ENCODE results near the gene RNF146. TPM values are rescaled to one million over a fixed set of nuclear protein-coding genes. Genes with fewer than 3 reads are reported as not detected.

The RNF146 gene
- total and polyA plus RNA-seq, 2 experiments from 2014 or later = 36.7 to 46.3 TPM

DNA sequence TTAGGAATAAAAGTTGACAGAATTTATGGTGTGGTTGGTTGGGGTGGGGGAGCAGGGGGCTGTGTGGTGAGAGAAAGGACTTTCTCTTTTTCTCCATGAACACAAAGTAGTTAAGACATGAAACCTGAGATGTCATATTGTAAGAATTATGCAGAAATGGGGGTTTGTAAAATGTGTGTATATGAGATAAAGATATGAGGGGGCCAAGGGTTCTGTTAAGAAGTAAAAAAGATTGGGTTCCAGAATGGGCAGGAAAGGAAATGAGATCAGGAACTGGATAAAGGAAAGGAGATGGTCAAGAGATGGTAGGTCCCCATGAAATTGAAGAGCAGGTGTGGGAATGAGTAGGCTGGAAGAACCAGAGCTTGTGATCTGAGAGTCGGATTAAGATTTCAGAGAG is 9.7 kb downstream of the RNF146 start:
- Histone ChIP-seq H3F3A (ENCODE audit: insufficient read depth) (no peaks in the 10 kb centered on the region), H3K4me3 (no peak overlapping the region), H4K20me1 (ENCODE audit: insufficient read depth) (peaks cover 46% of the 10 kb centered on the region), H3K9ac (no peak overlapping the region), H3K4me1 (ENCODE audit: insufficient read depth) (no peaks in the 10 kb centered on the region), H3K9me2 (ENCODE audit: insufficient read depth) (no peaks in the 10 kb centered on the region), H2AFZ (no peak overlapping the region), H3K36me3 (ENCODE audit: low read depth) (peaks cover 7% of the 10 kb centered on the region; the same call in 1 of the 2 replicates), H3K27me3 (replicated peaks; ENCODE audit: insufficient read depth) (no peaks in the 10 kb centered on the region), H3K9me3 (ENCODE audit: low read depth) (no peaks in the 10 kb centered on the region), H3K79me2 (ENCODE audit: insufficient read depth) (peaks cover 98% of the 10 kb centered on the region), H3K4me2 (ENCODE audit: unreplicated experiment) (no peak overlapping the region), H3K27ac (no peak overlapping the region)
- WGBS, 2 experiments (ENCODE audit: low coverage in 1 of 2, low lambda C conversion rate in 2 of 2, missing lambda C conversion rate in 2 of 2) = 100% methylated on average over 1 of the region's 1 CpG
- no peak for DNase-seq
- no peak for TF ChIP-seq EZH2 (IDR thresholded peaks at IDR 0.05; ENCODE audit: insufficient read depth, poor library complexity, severe bottlenecking)
- TF ChIP-seq EZH2phosphoT487 (IDR thresholded peaks at IDR 0.05; ENCODE audit: insufficient read depth, low read depth) = no peak
- in situ Hi-C loops (cut with MboI) = no loop called here

DNA sequence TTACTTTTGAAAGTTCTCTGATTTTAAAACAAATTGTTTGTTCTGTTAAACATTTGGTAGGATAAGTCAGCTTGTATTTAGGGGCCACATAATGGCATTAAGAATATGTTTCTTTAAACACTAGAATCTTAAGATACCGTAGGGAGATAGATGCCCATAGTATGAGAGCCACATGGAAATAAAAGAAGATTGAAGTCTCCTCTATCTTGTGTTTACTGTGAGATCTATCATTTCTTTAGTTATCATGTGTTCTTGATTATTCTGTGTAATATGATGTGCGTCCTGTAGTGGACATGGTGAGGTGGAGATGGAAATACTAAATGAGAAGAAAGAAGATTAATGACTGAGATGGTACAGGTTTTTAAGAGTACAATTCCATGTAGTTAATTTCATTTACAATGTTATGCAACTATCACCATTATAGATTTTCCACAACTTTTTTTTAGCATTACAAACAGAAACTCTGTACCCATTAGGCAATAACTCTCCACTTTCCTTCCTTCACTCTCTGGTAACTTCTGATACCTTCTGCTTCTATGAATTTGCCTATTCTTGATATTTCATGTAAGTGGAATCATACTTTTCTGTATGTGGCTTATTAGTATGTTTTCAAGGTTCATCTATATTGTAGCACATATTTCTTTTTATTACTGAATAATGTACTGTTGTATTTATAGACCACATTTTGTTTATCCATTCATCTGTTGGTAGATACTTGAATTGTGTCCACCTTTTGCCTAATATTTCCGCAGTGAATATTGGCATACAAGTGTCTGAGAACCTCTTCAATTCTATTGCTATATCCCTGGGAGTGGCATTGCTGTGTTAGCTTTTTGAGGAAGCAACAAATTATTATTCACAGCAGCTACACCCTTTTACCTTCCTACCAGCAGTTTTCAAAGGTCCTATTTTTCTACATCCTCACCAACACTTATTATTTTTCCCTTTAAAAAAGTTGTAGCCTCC is 11.5 kb downstream of the RNF146 start:
- H4K20me1 ChIP-seq (ENCODE audit: insufficient read depth) = peaks cover 36% of the 10 kb centered on the region
- H3K27ac ChIP-seq = no peak overlapping the region
- H3F3A ChIP-seq (ENCODE audit: insufficient read depth) = peaks cover 4% of the 10 kb centered on the region; the same call in 1 of the 2 replicates
- H3K36me3 ChIP-seq (ENCODE audit: low read depth) = peaks cover 26% of the 10 kb centered on the region
- no peaks in the 10 kb centered on the region for H3K9me2 ChIP-seq (ENCODE audit: insufficient read depth)
- in situ Hi-C loops (cut with MboI) = no loop called here
- 73 to 79% methylated on average over 3 of the region's 3 CpGs for WGBS, 2 experiments (ENCODE audit: low coverage in 1 of 2, low lambda C conversion rate in 2 of 2, missing lambda C conversion rate in 2 of 2)
- H2AFZ ChIP-seq = no peak overlapping the region
- no peak overlapping the region for H3K4me3 ChIP-seq
- H3K9ac ChIP-seq = no peak overlapping the region
- H3K4me1 ChIP-seq (ENCODE audit: insufficient read depth) = no peaks in the 10 kb centered on the region
- H3K4me2 ChIP-seq (ENCODE audit: unreplicated experiment) = no peak overlapping the region
- TF ChIP-seq EZH2 (IDR thresholded peaks at IDR 0.05; ENCODE audit: insufficient read depth, poor library complexity, severe bottlenecking) (no peak), EZH2phosphoT487 (IDR thresholded peaks at IDR 0.05; ENCODE audit: insufficient read depth, low read depth) (no peak)
- H3K27me3 ChIP-seq (replicated peaks; ENCODE audit: insufficient read depth) = no peaks in the 10 kb centered on the region
- H3K9me3 ChIP-seq (ENCODE audit: low read depth) = no peaks in the 10 kb centered on the region
- no peak for DNase-seq
- peaks cover 93% of the 10 kb centered on the region for H3K79me2 ChIP-seq (ENCODE audit: insufficient read depth)

DNA sequence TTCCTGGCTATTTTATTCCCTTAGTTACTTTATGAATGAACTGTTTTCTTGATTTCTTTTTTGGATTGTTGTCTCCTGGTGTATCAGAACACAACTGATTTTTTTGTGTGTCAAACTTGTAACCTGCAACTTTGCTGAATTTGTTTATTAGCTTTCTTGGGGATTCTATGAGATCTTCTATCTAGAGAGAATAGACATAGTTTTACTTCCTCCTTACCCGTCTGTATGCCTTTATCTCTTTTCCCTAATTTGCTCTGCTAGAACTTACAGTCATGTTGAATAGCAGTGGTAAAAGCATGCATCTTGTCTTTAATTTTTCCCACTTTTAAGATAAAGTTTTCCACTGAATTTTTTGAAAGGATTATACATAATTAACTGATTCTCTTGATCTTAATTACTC is 13.2 kb downstream of the RNF146 start:
- Histone ChIP-seq H3K27me3 (replicated peaks; ENCODE audit: insufficient read depth) (no peaks in the 10 kb centered on the region), H4K20me1 (ENCODE audit: insufficient read depth) (peaks cover 23% of the 10 kb centered on the region), H3K27ac (no peak overlapping the region), H3K9me3 (ENCODE audit: low read depth) (no peaks in the 10 kb centered on the region), H3F3A (ENCODE audit: insufficient read depth) (peaks cover 12% of the 10 kb centered on the region; the same call in 1 of the 2 replicates), H3K36me3 (ENCODE audit: low read depth) (peaks cover 38% of the 10 kb centered on the region), H3K9me2 (ENCODE audit: insufficient read depth) (no peaks in the 10 kb centered on the region), H3K9ac (no peak overlapping the region), H3K4me1 (ENCODE audit: insufficient read depth) (no peaks in the 10 kb centered on the region), H3K79me2 (ENCODE audit: insufficient read depth) (peaks cover 93% of the 10 kb centered on the region), H3K4me2 (ENCODE audit: unreplicated experiment) (no peak overlapping the region), H3K4me3 (no peak overlapping the region), H2AFZ (no peak overlapping the region)
- 95 to 96% methylated on average over 1 of the region's 1 CpG for WGBS, 2 experiments (ENCODE audit: low coverage in 1 of 2, low lambda C conversion rate in 2 of 2, missing lambda C conversion rate in 2 of 2)
- TF ChIP-seq EZH2phosphoT487 (IDR thresholded peaks at IDR 0.05; ENCODE audit: insufficient read depth, low read depth) = no peak
- TF ChIP-seq EZH2 (IDR thresholded peaks at IDR 0.05; ENCODE audit: insufficient read depth, poor library complexity, severe bottlenecking) = no peak
- DNase-seq = no peak
- in situ Hi-C loops (cut with MboI) = no loop called here

DNA sequence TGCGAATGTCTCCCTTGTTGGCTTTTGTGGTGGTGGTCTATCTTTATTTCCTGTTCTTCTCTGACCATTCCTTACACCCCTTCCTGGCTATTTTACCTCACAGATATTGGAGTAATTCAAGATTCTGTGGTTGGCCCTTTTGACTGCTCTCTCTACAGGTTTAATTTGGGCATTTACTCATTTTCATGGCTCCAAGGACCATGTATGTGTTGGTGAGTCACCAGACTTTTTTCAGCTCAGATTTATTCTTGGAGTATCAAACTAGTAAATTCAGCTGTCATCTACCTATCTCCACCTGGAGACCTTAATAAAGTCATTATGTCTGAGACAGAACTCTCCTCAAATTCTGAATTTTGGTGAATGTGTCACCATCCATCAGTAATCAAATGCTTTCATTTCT is 15.5 kb downstream of the RNF146 start:
- H3K36me3 ChIP-seq (ENCODE audit: low read depth) = peaks cover 59% of the 10 kb centered on the region
- no peaks in the 10 kb centered on the region for H3K9me3 ChIP-seq (ENCODE audit: low read depth)
- in situ Hi-C loops (cut with MboI) = no loop called here
- H3K9me2 ChIP-seq (ENCODE audit: insufficient read depth) = no peaks in the 10 kb centered on the region
- H3K27ac ChIP-seq = no peak overlapping the region
- H4K20me1 ChIP-seq (ENCODE audit: insufficient read depth) = 0 out of 2 replicates have a peak, but pooled peaks cover 16% of the 10 kb centered on the region
- peaks cover 12% of the 10 kb centered on the region; the same call in 1 of the 2 replicates for H3F3A ChIP-seq (ENCODE audit: insufficient read depth)
- no peaks in the 10 kb centered on the region for H3K4me1 ChIP-seq (ENCODE audit: insufficient read depth)
- TF ChIP-seq EZH2phosphoT487 (IDR thresholded peaks at IDR 0.05; ENCODE audit: insufficient read depth, low read depth) (no peak), EZH2 (IDR thresholded peaks at IDR 0.05; ENCODE audit: insufficient read depth, poor library complexity, severe bottlenecking) (no peak)
- H3K4me2 ChIP-seq (ENCODE audit: unreplicated experiment) = no peak overlapping the region
- H3K27me3 ChIP-seq (replicated peaks; ENCODE audit: insufficient read depth) = no peaks in the 10 kb centered on the region
- H2AFZ ChIP-seq = no peak overlapping the region
- WGBS, 2 experiments (ENCODE audit: low coverage in 1 of 2, low lambda C conversion rate in 2 of 2, missing lambda C conversion rate in 2 of 2) = 97 to 100% methylated on average over 1 of the region's 1 CpG
- no peak for DNase-seq
- no peak overlapping the region for H3K9ac ChIP-seq
- peaks cover 91% of the 10 kb centered on the region for H3K79me2 ChIP-seq (ENCODE audit: insufficient read depth)
- no peak overlapping the region for H3K4me3 ChIP-seq

All from GM23248 (cell line).